Measurements from ENCODE around the gene WDR74. TPM values are rescaled to one million over a fixed set of nuclear protein-coding genes. Genes with fewer than 3 reads are reported as not detected.

Gene WDR74
- total RNA-seq, 1 donor from 2014 or later: 42.2 TPM

DNA sequence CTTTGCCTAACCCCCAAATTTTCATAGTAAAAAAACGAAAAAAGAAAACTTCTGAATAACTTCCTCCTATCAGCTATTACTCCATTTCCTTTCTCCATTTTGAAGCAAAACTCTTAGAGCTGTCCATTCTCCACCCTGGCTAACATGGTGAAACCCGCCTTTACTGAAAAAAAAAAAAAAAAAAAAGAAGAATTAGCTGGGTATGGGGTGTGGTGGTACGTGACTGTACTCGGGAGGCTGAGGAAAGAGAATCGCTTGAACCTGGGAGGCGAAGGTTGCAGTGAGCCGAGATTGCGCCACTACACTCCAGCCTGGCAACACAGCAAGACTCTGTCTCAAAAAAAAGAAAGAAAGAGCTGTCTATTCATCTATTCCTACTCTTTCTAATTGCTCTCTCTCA is 22.8 kb downstream of the WDR74 start:
- Mint-ChIP-seq H3K4me1 (ENCODE audit: unreplicated experiment) (no peaks in the 10 kb centered on the region), H3K36me3 (ENCODE audit: low read depth, unreplicated experiment) (peaks cover 18% of the 10 kb centered on the region), H3K27ac (ENCODE audit: unreplicated experiment) (no peak overlapping the region), H3K9me3 (ENCODE audit: unreplicated experiment) (no peaks in the 10 kb centered on the region), H3K27me3 (ENCODE audit: unreplicated experiment) (no peaks in the 10 kb centered on the region), H3K4me3 (ENCODE audit: unreplicated experiment) (no peak overlapping the region)
- DNase-seq (ENCODE audit: low spot score): no peak
- TF ChIP-seq, protein P1, sequence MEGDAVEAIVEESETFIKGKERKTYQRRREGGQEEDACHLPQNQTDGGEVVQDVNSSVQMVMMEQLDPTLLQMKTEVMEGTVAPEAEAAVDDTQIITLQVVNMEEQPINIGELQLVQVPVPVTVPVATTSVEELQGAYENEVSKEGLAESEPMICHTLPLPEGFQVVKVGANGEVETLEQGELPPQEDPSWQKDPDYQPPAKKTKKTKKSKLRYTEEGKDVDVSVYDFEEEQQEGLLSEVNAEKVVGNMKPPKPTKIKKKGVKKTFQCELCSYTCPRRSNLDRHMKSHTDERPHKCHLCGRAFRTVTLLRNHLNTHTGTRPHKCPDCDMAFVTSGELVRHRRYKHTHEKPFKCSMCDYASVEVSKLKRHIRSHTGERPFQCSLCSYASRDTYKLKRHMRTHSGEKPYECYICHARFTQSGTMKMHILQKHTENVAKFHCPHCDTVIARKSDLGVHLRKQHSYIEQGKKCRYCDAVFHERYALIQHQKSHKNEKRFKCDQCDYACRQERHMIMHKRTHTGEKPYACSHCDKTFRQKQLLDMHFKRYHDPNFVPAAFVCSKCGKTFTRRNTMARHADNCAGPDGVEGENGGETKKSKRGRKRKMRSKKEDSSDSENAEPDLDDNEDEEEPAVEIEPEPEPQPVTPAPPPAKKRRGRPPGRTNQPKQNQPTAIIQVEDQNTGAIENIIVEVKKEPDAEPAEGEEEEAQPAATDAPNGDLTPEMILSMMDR (IDR thresholded peaks at IDR 0.05; ENCODE audit: unreplicated experiment): no peak

DNA sequence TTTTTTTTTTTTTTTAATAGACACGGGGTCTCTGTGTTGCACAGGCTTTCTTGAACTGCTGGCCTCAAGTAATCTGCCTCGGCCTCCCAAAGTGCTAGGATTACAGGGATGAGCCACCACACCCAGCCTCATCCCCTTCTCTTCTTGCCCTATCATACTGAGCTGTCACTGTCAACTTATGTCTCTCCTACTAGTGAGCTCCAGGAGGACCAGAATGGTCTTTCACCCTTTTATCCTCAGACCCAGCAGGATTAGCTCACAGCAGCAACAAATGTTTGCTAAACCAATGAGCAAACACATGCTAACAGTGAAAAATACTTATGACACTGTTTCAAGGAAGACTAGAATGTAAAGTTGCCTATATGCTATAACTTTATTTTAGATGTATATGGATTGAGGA is 27.7 kb downstream of the WDR74 start:
- peaks cover 8% of the 10 kb centered on the region for H3K36me3 Mint-ChIP-seq (ENCODE audit: low read depth, unreplicated experiment)
- H3K4me1 Mint-ChIP-seq (ENCODE audit: unreplicated experiment): peaks cover 10% of the 10 kb centered on the region
- TF ChIP-seq, protein P1 (IDR thresholded peaks at IDR 0.05; ENCODE audit: unreplicated experiment): no peak
- no peak overlapping the region for H3K27ac Mint-ChIP-seq (ENCODE audit: unreplicated experiment)
- H3K27me3 Mint-ChIP-seq (ENCODE audit: unreplicated experiment): peaks cover 4% of the 10 kb centered on the region
- no peak overlapping the region for H3K4me3 Mint-ChIP-seq (ENCODE audit: unreplicated experiment)
- no peaks in the 10 kb centered on the region for H3K9me3 Mint-ChIP-seq (ENCODE audit: unreplicated experiment)
- DNase-seq (ENCODE audit: low spot score): no peak

DNA sequence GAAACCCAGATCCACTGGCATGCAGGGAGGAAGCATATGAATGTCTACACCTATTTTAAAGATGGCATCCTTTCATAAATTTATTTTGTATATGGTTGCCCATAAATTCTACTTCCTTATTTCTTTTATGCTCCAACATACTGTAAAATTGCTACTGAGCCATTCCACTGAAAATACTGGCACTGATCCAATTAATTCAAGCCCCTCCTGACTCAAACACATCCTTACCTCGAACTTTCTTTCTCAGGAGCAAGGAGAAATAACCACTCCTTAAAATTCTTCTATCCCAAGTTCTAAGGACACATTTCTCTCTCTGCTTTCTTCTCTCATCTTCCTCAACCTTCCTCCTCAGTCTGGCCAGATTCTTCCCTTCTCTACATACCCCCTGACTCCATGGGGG is 28.6 kb downstream of the WDR74 start:
- peaks cover 8% of the 10 kb centered on the region for H3K36me3 Mint-ChIP-seq (ENCODE audit: low read depth, unreplicated experiment)
- H3K27me3 Mint-ChIP-seq (ENCODE audit: unreplicated experiment): peaks cover 4% of the 10 kb centered on the region
- H3K4me3 Mint-ChIP-seq (ENCODE audit: unreplicated experiment): no peak overlapping the region
- TF ChIP-seq, protein P1 (IDR thresholded peaks at IDR 0.05; ENCODE audit: unreplicated experiment): no peak
- no peaks in the 10 kb centered on the region for H3K9me3 Mint-ChIP-seq (ENCODE audit: unreplicated experiment)
- DNase-seq (ENCODE audit: low spot score): no peak
- H3K27ac Mint-ChIP-seq (ENCODE audit: unreplicated experiment): no peak overlapping the region
- peaks cover 18% of the 10 kb centered on the region for H3K4me1 Mint-ChIP-seq (ENCODE audit: unreplicated experiment)

DNA sequence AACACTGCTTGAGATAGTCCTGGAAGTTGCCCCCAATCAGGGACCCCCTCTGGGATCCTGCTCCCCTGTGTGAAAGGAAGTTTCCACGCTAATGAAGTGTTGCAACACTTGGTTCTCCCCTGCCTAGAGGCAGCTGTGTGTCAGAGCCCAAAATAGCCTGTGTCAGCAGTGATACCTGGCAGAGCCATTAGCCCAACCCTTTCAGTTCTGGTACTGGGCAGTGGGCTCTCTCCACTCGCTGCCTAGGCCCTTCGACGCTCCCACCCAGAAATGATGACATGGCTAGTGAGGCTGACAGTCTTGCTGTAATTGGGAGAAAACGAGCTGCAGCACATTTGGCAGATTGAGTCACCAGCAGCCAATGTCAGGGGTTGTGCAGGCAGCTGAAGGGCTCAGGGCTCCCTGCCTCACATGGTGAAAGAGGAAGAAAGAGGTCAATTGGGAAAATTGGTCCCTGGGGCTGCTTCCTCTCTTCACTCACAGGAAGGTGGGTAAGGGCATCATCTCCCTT is 32.7 kb downstream of the WDR74 start:
- Mint-ChIP-seq H3K9me3 (ENCODE audit: unreplicated experiment) (no peaks in the 10 kb centered on the region), H3K36me3 (ENCODE audit: low read depth, unreplicated experiment) (peaks cover 18% of the 10 kb centered on the region), H3K4me1 (ENCODE audit: unreplicated experiment) (peaks cover 32% of the 10 kb centered on the region), H3K27ac (ENCODE audit: unreplicated experiment) (peak overlapping the region; percentile 86), H3K27me3 (ENCODE audit: unreplicated experiment) (peaks cover 9% of the 10 kb centered on the region), H3K4me3 (ENCODE audit: unreplicated experiment) (no peak overlapping the region)
- TF ChIP-seq, protein P1 (IDR thresholded peaks at IDR 0.05; ENCODE audit: unreplicated experiment): no peak
- no peak for DNase-seq (ENCODE audit: low spot score)

DNA sequence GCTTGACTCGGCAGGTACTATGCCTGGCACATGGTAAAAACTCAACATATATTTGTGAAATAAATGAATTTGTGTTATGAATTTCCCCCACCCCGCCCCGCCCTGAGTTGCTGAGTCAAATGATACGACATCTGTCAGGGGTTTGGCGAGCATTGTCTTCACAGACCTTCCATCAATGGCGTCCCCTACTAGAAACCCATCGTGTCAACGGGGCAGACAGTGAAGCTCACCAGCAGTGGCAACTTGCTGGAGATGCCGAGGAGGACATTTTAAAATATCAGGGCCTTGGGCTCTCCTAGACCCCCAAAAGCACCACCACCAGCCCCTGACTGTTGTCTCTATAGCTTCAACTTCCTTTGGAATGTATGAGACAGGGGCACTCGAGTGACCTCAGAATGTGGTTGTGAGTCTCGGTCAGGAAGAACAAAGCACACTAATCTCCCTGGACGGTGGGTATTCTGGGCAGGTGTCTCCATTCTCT is 33.4 kb downstream of the WDR74 start:
- peak overlapping the region; percentile 99 for H3K4me3 Mint-ChIP-seq (ENCODE audit: unreplicated experiment)
- TF ChIP-seq, protein P1 (IDR thresholded peaks at IDR 0.05; ENCODE audit: unreplicated experiment): no peak
- peaks cover 32% of the 10 kb centered on the region for H3K4me1 Mint-ChIP-seq (ENCODE audit: unreplicated experiment)
- peak overlapping the region; percentile 86 for H3K27ac Mint-ChIP-seq (ENCODE audit: unreplicated experiment)
- peaks cover 24% of the 10 kb centered on the region for H3K36me3 Mint-ChIP-seq (ENCODE audit: low read depth, unreplicated experiment)
- H3K27me3 Mint-ChIP-seq (ENCODE audit: unreplicated experiment): peaks cover 8% of the 10 kb centered on the region
- H3K9me3 Mint-ChIP-seq (ENCODE audit: unreplicated experiment): no peaks in the 10 kb centered on the region
- no peak for DNase-seq (ENCODE audit: low spot score)

All from endothelial cell (in vitro differentiated cells).